Liver (tissue), 9 donors: ENCODE results near the gene MARCHF3. TPM values are rescaled to one million over a fixed set of nuclear protein-coding genes. Genes with fewer than 3 reads are reported as not detected.
A peak's percentile ranks its signal among the peaks of the same experiment; 100 is the strongest.

Experiments used
- DNase-seq: peaks from one replicate; pipeline ENCODE4 v3.0.0-alpha.2; 2017; ENCODE audit warnings: low spot score
- H3K27ac ChIP-seq, 2 donors: one replicate each; pipeline ENCODE4 v1.7.0; 2013; ENCODE audit warnings: inconsistent platforms in 2 of 2, low read length in 2 of 2, control low read depth in 1 of 2, low read depth in 1 of 2, mild to moderate bottlenecking in 1 of 2
- H3K27me3 ChIP-seq, 4 donors: one replicate each; pipeline versions ENCODE4 v1.6.1 to v1.7.0; 2013; ENCODE audit warnings: low read length in 3 of 4, inconsistent platforms in 1 of 4, mild to moderate bottlenecking in 1 of 4, moderate library complexity in 1 of 4; ENCODE audit not compliant: control insufficient read depth in 4 of 4, insufficient read depth in 4 of 4
- H3K36me3 ChIP-seq, 4 donors: one replicate each; pipeline versions ENCODE4 v1.6.1 to v1.7.0; 2013; ENCODE audit warnings: low read length in 3 of 4, mild to moderate bottlenecking in 3 of 4, low read depth in 1 of 4, moderate library complexity in 1 of 4; ENCODE audit not compliant: control insufficient read depth in 4 of 4, insufficient read depth in 3 of 4
- H3K4me1 ChIP-seq, 4 donors: one replicate each; pipeline versions ENCODE4 v1.6.1 to v1.7.0; 2013; ENCODE audit warnings: low read length in 3 of 4, mild to moderate bottlenecking in 3 of 4, moderate library complexity in 1 of 4; ENCODE audit not compliant: control insufficient read depth in 4 of 4, insufficient read depth in 4 of 4
- H3K4me3 ChIP-seq, 3 donors: one replicate each; pipeline versions ENCODE4 v1.6.1 to v1.7.0; 2013; ENCODE audit warnings: low read length in 3 of 3, control low read depth in 1 of 3, low read depth in 1 of 3, mild to moderate bottlenecking in 1 of 3
- H3K9ac ChIP-seq, 2 donors: one replicate each; pipeline ENCODE4 v1.7.0; 2013; ENCODE audit warnings: low read length in 2 of 2, mild to moderate bottlenecking in 2 of 2, moderate library complexity in 2 of 2, control low read depth in 1 of 2, low read depth in 1 of 2
- H3K9me3 ChIP-seq, 4 donors: one replicate each; pipeline versions ENCODE4 v1.6.1 to v1.7.0; 2013; ENCODE audit warnings: low read length in 3 of 4; ENCODE audit not compliant: control insufficient read depth in 4 of 4
- FOXA2 ChIP-seq: IDR thresholded peaks from 2 replicates; pipeline ENCODE4 v1.6.1; 2016; ENCODE audit warnings: antibody characterized with exemption
- HNF4A ChIP-seq, 2 donors: conservative IDR thresholded peaks; 2 replicates each; pipeline ENCODE4 v1.6.1; 2016; ENCODE audit warnings: antibody characterized with exemption in 2 of 2, mild to moderate bottlenecking in 2 of 2
- JUND ChIP-seq, 2 donors: IDR thresholded peaks; 2 replicates each; pipeline ENCODE4 v1.6.1; 2016; ENCODE audit warnings: antibody characterized with exemption in 2 of 2
- NR2F2 ChIP-seq: IDR thresholded peaks from 2 replicates; pipeline ENCODE4 v1.6.1; 2016; ENCODE audit warnings: antibody characterized with exemption
- RAD21 ChIP-seq, 2 donors: IDR thresholded peaks; 2 replicates each; pipeline ENCODE4 v1.6.1; 2016; ENCODE audit warnings: antibody characterized with exemption in 2 of 2, mild to moderate bottlenecking in 2 of 2
- RXRA ChIP-seq, 2 donors: IDR thresholded peaks; 2 replicates each; pipeline ENCODE4 v1.6.1; 2017 to 2018; ENCODE audit warnings: antibody characterized with exemption in 2 of 2, mild to moderate bottlenecking in 1 of 2
- TAF1 ChIP-seq: conservative IDR thresholded peaks from 2 replicates; pipeline ENCODE4 v1.6.1; 2016; ENCODE audit warnings: antibody characterized with exemption, mild to moderate bottlenecking
- YY1 ChIP-seq: IDR thresholded peaks from 2 replicates; pipeline ENCODE4 v1.6.1; 2016; ENCODE audit warnings: antibody characterized with exemption, mild to moderate bottlenecking
- WGBS: extraction: QIAGEN DNeasy Blood & Tissue Kit; methylation state at CpG from one replicate; pipeline ENCODE4 v1.1.7; 2013; 5-methylcytosine and 5-hydroxymethylcytosine counted together
- polyA plus RNA-seq, 2 donors: library from polyadenylated mRNA; stranded (reverse) in 1 of 2; unstranded in 1 of 2; fragments of 200-250 nt in 1 of 2; fragments of >200 nt in 1 of 2; fragmentation: Nextera tagmentation in 1 of 2; extraction: Ambion mirVana in 1 of 2; gene quantifications; one replicate each; pipeline versions ENCODE4 v1.2.1 to v1.2.3, GENCODE V29; 2013 to 2015
- total RNA-seq, 2 donors: library from RNA; depleted of rRNA; stranded (reverse); fragments of >200 nt; gene quantifications; one replicate each; pipeline ENCODE4 v1.2.3, GENCODE V29; 2014
- TF ChIP-seq, protein P1 (sequence below): fragments of 150-350 bp; IDR thresholded peaks from 2 replicates; pipeline ENCODE4 v1.5.1; 2017; ENCODE audit warnings: improper control_type of control experiment, low read depth, low read length; ENCODE audit not compliant: missing input control
- TF ChIP-seq, protein P2 (sequence below): IDR thresholded peaks from 2 replicates; pipeline ENCODE4 v1.6.1; 2016; ENCODE audit warnings: antibody characterized with exemption, mild to moderate bottlenecking
- TF ChIP-seq, protein P3 (sequence below): IDR thresholded peaks from 2 replicates; pipeline ENCODE4 v1.6.1; 2016; ENCODE audit warnings: antibody characterized with exemption
- TF ChIP-seq, protein P4 (sequence below): IDR thresholded peaks from 2 replicates; pipeline ENCODE4 v1.6.1; 2016; ENCODE audit warnings: antibody characterized with exemption
- donor health status: healthy.
- donor health status: healthy.
- donor health status: healthy.
- donor health status: healthy.
- donor health status: healthy.

Gene MARCHF3
- total and polyA plus RNA-seq, 4 donors, result 0.93 to 51.0 (median 1.4) TPM

DNA sequence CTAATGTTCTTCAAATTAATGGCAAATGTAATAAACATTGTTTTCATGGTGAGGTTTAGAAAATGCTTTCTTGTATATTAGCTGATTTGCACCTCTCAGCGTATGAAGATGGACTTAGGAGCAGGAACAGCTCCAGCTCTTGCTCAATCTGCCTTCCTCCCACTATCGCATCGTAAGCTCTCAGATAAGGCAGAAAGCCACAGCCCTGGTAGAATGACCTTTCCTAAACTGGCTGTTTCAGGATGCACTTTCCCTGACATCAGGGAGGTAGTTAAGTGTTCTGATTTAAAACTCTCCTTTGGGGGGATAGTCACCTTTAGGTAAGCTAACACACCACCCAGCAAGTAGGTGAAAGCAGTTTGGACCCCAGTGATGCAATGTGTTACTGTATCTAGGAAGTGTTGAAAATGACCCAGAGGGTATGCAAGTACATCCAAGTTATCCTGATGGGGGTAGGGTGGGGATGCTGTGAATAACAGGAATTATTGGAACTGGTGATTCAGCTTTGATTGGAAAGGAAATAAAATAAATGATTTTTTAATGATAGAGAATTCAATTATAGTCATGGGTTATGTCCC, 181.2 kb downstream of the MARCHF3 start:
- DNase-seq, result no peak
- Histone ChIP-seq H3K4me1 (no peaks in the 10 kb centered on the region), H3K36me3 (no peaks in the 10 kb centered on the region), H3K9me3 (no peaks in the 10 kb centered on the region), H3K27ac (no peak overlapping the region), H3K4me3 (no peak overlapping the region), H3K27me3 (no peaks in the 10 kb centered on the region), H3K9ac (no peak overlapping the region)
- 19% methylated on average over 3 of the region's 3 CpGs for WGBS
- TF ChIP-seq RAD21 (IDR thresholded peaks at IDR 0.05), result peak; percentile 20 to 28
- no peak for TF ChIP-seq FOXA2
- TF ChIP-seq NR2F2, result peak; percentile 45
- peak; percentile 38 to 51 for TF ChIP-seq RXRA (IDR thresholded peaks at IDR 0.05)
- TF ChIP-seq HNF4A (conservative IDR thresholded peaks at IDR 0.05), result peak; percentile 41 to 53
- TF ChIP-seq, protein P1, sequence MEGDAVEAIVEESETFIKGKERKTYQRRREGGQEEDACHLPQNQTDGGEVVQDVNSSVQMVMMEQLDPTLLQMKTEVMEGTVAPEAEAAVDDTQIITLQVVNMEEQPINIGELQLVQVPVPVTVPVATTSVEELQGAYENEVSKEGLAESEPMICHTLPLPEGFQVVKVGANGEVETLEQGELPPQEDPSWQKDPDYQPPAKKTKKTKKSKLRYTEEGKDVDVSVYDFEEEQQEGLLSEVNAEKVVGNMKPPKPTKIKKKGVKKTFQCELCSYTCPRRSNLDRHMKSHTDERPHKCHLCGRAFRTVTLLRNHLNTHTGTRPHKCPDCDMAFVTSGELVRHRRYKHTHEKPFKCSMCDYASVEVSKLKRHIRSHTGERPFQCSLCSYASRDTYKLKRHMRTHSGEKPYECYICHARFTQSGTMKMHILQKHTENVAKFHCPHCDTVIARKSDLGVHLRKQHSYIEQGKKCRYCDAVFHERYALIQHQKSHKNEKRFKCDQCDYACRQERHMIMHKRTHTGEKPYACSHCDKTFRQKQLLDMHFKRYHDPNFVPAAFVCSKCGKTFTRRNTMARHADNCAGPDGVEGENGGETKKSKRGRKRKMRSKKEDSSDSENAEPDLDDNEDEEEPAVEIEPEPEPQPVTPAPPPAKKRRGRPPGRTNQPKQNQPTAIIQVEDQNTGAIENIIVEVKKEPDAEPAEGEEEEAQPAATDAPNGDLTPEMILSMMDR, result no peak

DNA sequence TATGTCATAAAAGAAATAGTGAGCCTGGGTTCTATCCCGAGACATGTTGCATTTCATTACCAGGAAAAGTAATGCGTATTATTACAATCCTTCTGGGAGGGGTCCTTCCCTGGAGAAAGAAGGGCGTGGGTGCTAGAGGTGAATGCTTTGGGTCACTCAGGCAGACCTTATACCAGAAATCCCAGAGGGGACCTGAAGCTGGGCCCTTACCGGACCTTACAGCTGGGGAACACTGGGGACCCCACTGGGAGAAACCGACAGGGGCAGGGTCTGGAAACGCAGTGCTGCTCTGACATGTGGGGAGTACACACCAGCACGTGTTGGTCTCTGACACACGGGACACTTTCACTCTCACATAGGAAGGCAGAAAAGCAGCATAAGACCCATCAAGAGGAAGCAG, 182.1 kb downstream of the MARCHF3 start:
- no peaks in the 10 kb centered on the region for H3K36me3 ChIP-seq
- H3K4me3 ChIP-seq, result no peak overlapping the region
- H3K9me3 ChIP-seq, result no peaks in the 10 kb centered on the region
- TF ChIP-seq, protein P2, sequence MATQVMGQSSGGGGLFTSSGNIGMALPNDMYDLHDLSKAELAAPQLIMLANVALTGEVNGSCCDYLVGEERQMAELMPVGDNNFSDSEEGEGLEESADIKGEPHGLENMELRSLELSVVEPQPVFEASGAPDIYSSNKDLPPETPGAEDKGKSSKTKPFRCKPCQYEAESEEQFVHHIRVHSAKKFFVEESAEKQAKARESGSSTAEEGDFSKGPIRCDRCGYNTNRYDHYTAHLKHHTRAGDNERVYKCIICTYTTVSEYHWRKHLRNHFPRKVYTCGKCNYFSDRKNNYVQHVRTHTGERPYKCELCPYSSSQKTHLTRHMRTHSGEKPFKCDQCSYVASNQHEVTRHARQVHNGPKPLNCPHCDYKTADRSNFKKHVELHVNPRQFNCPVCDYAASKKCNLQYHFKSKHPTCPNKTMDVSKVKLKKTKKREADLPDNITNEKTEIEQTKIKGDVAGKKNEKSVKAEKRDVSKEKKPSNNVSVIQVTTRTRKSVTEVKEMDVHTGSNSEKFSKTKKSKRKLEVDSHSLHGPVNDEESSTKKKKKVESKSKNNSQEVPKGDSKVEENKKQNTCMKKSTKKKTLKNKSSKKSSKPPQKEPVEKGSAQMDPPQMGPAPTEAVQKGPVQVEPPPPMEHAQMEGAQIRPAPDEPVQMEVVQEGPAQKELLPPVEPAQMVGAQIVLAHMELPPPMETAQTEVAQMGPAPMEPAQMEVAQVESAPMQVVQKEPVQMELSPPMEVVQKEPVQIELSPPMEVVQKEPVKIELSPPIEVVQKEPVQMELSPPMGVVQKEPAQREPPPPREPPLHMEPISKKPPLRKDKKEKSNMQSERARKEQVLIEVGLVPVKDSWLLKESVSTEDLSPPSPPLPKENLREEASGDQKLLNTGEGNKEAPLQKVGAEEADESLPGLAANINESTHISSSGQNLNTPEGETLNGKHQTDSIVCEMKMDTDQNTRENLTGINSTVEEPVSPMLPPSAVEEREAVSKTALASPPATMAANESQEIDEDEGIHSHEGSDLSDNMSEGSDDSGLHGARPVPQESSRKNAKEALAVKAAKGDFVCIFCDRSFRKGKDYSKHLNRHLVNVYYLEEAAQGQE, result no peak
- TF ChIP-seq, protein P3, sequence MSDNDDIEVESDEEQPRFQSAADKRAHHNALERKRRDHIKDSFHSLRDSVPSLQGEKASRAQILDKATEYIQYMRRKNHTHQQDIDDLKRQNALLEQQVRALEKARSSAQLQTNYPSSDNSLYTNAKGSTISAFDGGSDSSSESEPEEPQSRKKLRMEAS, result no peak
- TF ChIP-seq YY1 (no peak), JUND (IDR thresholded peaks at IDR 0.05) (no peak), HNF4A (conservative IDR thresholded peaks at IDR 0.05) (no peak), TAF1 (no peak), RAD21 (IDR thresholded peaks at IDR 0.05) (no peak), FOXA2 (no peak)
- TF ChIP-seq, protein P4, sequence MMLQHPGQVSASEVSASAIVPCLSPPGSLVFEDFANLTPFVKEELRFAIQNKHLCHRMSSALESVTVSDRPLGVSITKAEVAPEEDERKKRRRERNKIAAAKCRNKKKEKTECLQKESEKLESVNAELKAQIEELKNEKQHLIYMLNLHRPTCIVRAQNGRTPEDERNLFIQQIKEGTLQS, result no peak
- TF ChIP-seq, protein P1, result no peak
- no peak overlapping the region for H3K27ac ChIP-seq
- no peaks in the 10 kb centered on the region for H3K27me3 ChIP-seq
- no peak overlapping the region for H3K9ac ChIP-seq
- 80% methylated on average over 8 of the region's 8 CpGs for WGBS
- H3K4me1 ChIP-seq, result no peaks in the 10 kb centered on the region
- no peak for DNase-seq
